HEK293 (cell line): ENCODE data around the gene STARD4.
A peak's percentile ranks its signal among the peaks of the same experiment; 100 is the strongest.

Source experiments
- CTCF ChIA-PET: fragments of 350-600 bp; formaldehyde crosslinking; extraction: SDS; loops from one replicate; lab custom pipeline; 2021; ENCODE audit warnings: antibody characterized with exemption; lab: Yijun Ruan, JAX
- POLR2A ChIA-PET: fragments of 300-600 bp; formaldehyde crosslinking; extraction: SDS; loops from one replicate; lab custom pipeline; 2020; ENCODE audit warnings: antibody characterized with exemption, inconsistent platforms; lab: Yijun Ruan, JAX
- H3K27ac ChIP-seq: fragments of 200-500 bp; sonication (Bioruptor generic); 2 replicates; pipeline ENCODE4 v1.5.1; 2014; ENCODE audit warnings: low read depth, low read length, control low read depth, inconsistent platforms; ENCODE audit errors: extremely low read depth
- H3K36me3 ChIP-seq, 2 experiments: fragments of 200-500 bp in 1 of 2; sonication (Bioruptor generic) in 1 of 2; 1 replicate in 1 of 2; 2 replicates in 1 of 2; pipeline ENCODE4 v1.5.1; 2014 to 2017; ENCODE audit warnings: inconsistent platforms in 2 of 2, low read length in 2 of 2; ENCODE audit not compliant: control insufficient read depth in 2 of 2, insufficient read depth in 1 of 2
- H3K4me1 ChIP-seq: fragments of 200-500 bp; sonication (Bioruptor generic); 2 replicates; pipeline ENCODE4 v1.5.1; 2014; ENCODE audit warnings: mild to moderate bottlenecking, low read length, inconsistent platforms; ENCODE audit not compliant: control insufficient read depth, insufficient read depth
- H3K4me3 ChIP-seq: 2 replicates; pipeline ENCODE4 v1.5.1; 2011; ENCODE audit warnings: low read depth, mild to moderate bottlenecking, control low read depth, low read length, moderate library complexity
- H3K9me3 ChIP-seq: fragments of 200-500 bp; sonication (Bioruptor generic); 2 replicates; pipeline ENCODE4 v1.5.1; 2014; ENCODE audit warnings: low read depth, low read length, inconsistent platforms; ENCODE audit not compliant: control insufficient read depth, insufficient read depth
- ZBTB17 ChIP-seq: fragments of 450-650 bp; formaldehyde crosslinking; IDR thresholded peaks from 2 replicates; pipeline ENCODE4 v1.5.1; 2016; ENCODE audit warnings: missing biosample characterization, missing genetic modification characterization
- ZFP41 ChIP-seq: fragments of 450-650 bp; formaldehyde crosslinking; IDR thresholded peaks from 2 replicates; pipeline ENCODE4 v1.5.1; 2016; ENCODE audit warnings: missing biosample characterization, missing genetic modification characterization, borderline replicate concordance
- ZNF157 ChIP-seq: fragments of 450-650 bp; formaldehyde crosslinking; IDR thresholded peaks from 2 replicates; pipeline ENCODE4 v1.5.1; 2016; ENCODE audit warnings: missing biosample characterization, missing genetic modification characterization
- ZNF324 ChIP-seq: fragments of 450-650 bp; formaldehyde crosslinking; IDR thresholded peaks from 2 replicates; pipeline ENCODE4 v1.5.1; 2016; ENCODE audit warnings: missing biosample characterization, missing genetic modification characterization
- ZNF560 ChIP-seq: fragments of 450-650 bp; formaldehyde crosslinking; IDR thresholded peaks from 2 replicates; pipeline ENCODE4 v1.5.1; 2017; ENCODE audit warnings: missing biosample characterization, missing genetic modification characterization, borderline replicate concordance
- ZNF660 ChIP-seq: fragments of 450-650 bp; IDR thresholded peaks from 2 replicates; pipeline ENCODE4 v1.5.1; 2018; ENCODE audit warnings: missing biosample characterization, mild to moderate bottlenecking, missing genetic modification characterization
- ZNF792 ChIP-seq: fragments of 450-650 bp; formaldehyde crosslinking; IDR thresholded peaks from 2 replicates; pipeline ENCODE4 v1.5.1; 2016; ENCODE audit warnings: missing biosample characterization, missing genetic modification characterization
- TF ChIP-seq, protein P1 (sequence below): fragments of 450-650 bp; formaldehyde crosslinking; optimal IDR thresholded peaks from 2 replicates; pipeline ENCODE3; 2016; ENCODE audit warnings: missing biosample characterization, mild to moderate bottlenecking, missing genetic modification characterization
- TF ChIP-seq, protein P2 (sequence below): fragments of 450-650 bp; formaldehyde crosslinking; IDR thresholded peaks from 2 replicates; pipeline ENCODE4 v1.5.1; 2016; ENCODE audit warnings: missing biosample characterization, missing genetic modification characterization
- TF ChIP-seq, protein P3 (sequence below): fragments of 450-650 bp; formaldehyde crosslinking; IDR thresholded peaks from 2 replicates; pipeline ENCODE4 v1.5.1; 2016; ENCODE audit warnings: missing biosample characterization, missing genetic modification characterization
- TF ChIP-seq, protein P4 (sequence below): fragments of 450-650 bp; formaldehyde crosslinking; IDR thresholded peaks from 2 replicates; pipeline ENCODE4 v1.5.1; 2016; ENCODE audit warnings: missing biosample characterization, missing genetic modification characterization, low read depth

Gene STARD4

DNA sequence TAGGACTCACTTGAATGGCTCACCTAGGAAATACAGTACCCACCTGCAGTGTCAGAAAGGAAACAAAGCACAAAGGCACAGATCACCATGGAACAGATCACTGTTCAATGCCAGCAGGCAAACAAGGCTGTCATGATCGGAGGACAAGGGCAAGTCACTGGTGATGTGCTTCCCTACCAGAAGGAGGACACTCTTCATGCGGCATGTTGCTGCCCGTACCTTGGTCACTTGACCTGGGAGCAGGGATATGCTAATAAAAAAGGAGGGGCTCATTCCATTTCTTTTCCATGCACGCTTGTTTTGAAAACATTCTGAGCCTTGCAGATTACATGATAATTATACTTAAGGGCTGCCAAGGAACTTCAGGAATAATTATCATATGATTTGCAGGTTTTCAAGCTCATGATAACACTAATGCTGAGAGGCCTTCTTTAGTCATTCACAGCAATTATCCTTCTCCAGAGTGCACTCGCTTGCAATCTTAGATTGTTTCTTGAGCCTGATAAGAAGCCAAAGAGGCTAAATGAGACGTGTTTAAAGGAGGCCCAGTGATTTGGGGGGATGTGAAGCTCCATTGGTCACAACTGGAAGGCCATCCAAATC, 36.1 kb upstream of the STARD4 start (continued):
- TF ChIP-seq, protein P1, sequence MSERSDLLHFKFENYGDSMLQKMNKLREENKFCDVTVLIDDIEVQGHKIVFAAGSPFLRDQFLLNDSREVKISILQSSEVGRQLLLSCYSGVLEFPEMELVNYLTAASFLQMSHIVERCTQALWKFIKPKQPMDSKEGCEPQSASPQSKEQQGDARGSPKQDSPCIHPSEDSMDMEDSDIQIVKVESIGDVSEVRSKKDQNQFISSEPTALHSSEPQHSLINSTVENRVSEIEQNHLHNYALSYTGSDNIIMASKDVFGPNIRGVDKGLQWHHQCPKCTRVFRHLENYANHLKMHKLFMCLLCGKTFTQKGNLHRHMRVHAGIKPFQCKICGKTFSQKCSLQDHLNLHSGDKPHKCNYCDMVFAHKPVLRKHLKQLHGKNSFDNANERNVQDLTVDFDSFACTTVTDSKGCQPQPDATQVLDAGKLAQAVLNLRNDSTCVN (tag by site-specific recombination), result no peak
- TF ChIP-seq ZFP41 (tag by site-specific recombination) (no peak), ZNF157 (tag by site-specific recombination) (no peak), ZBTB17 (tag by site-specific recombination) (no peak), ZNF324 (tag by site-specific recombination) (no peak), ZNF660 (tag by site-specific recombination) (no peak), ZNF560 (no peak)

DNA sequence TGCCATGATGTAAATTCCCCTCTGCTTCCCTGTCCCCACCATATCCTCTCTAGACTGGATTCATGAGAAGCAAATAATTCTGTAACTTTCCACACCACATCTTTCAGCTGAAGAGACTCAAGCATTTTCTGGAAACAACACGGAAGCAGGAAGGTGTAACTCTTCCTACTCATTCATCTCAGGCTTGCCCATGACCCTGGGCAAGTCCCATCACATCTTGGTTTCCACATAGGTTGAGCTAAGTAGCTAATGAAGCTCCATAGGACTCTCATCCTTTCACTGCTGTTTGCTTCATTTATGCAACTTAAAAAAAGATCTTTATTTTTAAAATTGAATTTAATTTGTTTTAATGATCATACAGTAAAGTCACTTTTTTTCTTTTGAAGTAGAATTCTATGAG, 32.7 kb upstream of the STARD4 start:
- no peak overlapping the region for H3K4me3 ChIP-seq
- no peaks in the 10 kb centered on the region for H3K36me3 ChIP-seq
- TF ChIP-seq, protein P2, sequence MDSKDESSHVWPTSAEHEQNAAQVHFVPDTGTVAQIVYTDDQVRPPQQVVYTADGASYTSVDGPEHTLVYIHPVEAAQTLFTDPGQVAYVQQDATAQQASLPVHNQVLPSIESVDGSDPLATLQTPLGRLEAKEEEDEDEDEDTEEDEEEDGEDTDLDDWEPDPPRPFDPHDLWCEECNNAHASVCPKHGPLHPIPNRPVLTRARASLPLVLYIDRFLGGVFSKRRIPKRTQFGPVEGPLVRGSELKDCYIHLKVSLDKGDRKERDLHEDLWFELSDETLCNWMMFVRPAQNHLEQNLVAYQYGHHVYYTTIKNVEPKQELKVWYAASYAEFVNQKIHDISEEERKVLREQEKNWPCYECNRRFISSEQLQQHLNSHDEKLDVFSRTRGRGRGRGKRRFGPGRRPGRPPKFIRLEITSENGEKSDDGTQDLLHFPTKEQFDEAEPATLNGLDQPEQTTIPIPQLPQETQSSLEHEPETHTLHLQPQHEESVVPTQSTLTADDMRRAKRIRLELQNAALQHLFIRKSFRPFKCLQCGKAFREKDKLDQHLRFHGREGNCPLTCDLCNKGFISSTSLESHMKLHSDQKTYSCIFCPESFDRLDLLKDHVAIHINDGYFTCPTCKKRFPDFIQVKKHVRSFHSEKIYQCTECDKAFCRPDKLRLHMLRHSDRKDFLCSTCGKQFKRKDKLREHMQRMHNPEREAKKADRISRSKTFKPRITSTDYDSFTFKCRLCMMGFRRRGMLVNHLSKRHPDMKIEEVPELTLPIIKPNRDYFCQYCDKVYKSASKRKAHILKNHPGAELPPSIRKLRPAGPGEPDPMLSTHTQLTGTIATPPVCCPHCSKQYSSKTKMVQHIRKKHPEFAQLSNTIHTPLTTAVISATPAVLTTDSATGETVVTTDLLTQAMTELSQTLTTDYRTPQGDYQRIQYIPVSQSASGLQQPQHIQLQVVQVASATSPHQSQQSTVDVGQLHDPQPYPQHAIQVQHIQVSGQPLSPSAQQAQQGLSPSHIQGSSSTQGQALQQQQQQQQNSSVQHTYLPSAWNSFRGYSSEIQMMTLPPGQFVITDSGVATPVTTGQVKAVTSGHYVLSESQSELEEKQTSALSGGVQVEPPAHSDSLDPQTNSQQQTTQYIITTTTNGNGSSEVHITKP (tag by site-specific recombination), result no peak
- TF ChIP-seq, all 188 proteins: peak for 0
- ChIA-PET POLR2A (no interaction called here), CTCF (interaction anchor here (1.2 to 1.3 kb wide), 2 partner anchors 12 to 948 kb away, joined by 3 read pairs; no protein-coding TSS in a partner anchor)
- Histone ChIP-seq H3K27ac (no peak overlapping the region), H3K9me3 (no peaks in the 10 kb centered on the region), H3K4me1 (peaks cover 7% of the 10 kb centered on the region)

DNA sequence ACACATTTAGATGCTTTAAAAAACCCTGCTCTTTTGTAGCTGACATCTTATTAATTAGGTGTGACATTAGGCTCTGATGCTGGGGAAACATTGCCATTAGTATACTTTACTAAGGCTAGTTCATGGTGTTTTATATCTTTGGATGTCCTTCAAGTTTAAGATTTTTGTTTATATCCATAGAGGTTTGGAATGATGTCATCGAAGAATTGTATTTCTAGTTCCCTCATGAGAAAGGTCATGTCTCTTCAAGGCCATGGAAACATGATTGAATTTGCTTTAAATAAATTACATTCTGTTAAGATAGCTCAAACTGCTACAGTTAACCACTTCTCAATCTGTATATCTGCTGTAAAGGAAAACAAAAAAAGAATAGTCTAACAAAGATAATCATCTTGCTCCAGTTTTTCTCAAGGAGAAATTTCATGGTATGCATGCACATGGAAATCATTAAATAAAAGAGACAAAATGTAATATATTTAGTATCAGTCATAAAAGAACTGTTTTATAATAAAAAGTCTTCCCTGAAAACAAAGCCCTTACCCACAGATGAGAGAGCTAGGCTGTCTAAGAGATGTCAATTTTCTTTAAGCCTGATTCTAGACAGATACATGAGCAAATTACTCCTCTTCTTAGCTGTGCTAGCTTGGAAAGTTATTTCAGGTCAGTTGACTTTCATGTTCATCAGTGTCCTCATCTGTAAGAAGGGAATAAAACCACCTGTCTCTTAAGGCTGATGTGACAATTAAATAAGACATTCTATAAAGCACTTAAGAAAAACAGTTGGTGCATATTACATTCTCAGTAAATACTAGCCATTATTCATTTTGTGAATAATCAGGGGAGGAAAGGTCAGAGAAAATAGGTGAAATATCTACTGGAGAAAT, 25.0 kb upstream of the STARD4 start:
- ChIA-PET CTCF (interaction anchor here (1.3 kb wide), 1 partner anchor 13 kb away, joined by 3 read pairs; no protein-coding TSS in a partner anchor), POLR2A (no interaction called here)
- Histone ChIP-seq H3K27ac (no peak overlapping the region), H3K4me1 (no peaks in the 10 kb centered on the region), H3K36me3 (no peaks in the 10 kb centered on the region), H3K9me3 (no peaks in the 10 kb centered on the region), H3K4me3 (no peak overlapping the region)
- TF ChIP-seq, protein P3, sequence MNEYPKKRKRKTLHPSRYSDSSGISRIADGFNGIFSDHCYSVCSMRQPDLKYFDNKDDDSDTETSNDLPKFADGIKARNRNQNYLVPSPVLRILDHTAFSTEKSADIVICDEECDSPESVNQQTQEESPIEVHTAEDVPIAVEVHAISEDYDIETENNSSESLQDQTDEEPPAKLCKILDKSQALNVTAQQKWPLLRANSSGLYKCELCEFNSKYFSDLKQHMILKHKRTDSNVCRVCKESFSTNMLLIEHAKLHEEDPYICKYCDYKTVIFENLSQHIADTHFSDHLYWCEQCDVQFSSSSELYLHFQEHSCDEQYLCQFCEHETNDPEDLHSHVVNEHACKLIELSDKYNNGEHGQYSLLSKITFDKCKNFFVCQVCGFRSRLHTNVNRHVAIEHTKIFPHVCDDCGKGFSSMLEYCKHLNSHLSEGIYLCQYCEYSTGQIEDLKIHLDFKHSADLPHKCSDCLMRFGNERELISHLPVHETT (tag by site-specific recombination), result no peak
- TF ChIP-seq, protein P4, sequence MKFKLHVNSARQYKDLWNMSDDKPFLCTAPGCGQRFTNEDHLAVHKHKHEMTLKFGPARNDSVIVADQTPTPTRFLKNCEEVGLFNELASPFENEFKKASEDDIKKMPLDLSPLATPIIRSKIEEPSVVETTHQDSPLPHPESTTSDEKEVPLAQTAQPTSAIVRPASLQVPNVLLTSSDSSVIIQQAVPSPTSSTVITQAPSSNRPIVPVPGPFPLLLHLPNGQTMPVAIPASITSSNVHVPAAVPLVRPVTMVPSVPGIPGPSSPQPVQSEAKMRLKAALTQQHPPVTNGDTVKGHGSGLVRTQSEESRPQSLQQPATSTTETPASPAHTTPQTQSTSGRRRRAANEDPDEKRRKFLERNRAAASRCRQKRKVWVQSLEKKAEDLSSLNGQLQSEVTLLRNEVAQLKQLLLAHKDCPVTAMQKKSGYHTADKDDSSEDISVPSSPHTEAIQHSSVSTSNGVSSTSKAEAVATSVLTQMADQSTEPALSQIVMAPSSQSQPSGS (tag by site-specific recombination), result peak; percentile 78
- TF ChIP-seq ZNF792, result no peak
